NCI-H2196 (cell line): ENCODE data around the gene INSC.

Source experiments
- DNase-seq: peaks from one replicate; lab custom pipeline; 2025; ENCODE audit not compliant: unreplicated experiment; lab: John Stamatoyannopoulos, UW

Gene INSC

DNA sequence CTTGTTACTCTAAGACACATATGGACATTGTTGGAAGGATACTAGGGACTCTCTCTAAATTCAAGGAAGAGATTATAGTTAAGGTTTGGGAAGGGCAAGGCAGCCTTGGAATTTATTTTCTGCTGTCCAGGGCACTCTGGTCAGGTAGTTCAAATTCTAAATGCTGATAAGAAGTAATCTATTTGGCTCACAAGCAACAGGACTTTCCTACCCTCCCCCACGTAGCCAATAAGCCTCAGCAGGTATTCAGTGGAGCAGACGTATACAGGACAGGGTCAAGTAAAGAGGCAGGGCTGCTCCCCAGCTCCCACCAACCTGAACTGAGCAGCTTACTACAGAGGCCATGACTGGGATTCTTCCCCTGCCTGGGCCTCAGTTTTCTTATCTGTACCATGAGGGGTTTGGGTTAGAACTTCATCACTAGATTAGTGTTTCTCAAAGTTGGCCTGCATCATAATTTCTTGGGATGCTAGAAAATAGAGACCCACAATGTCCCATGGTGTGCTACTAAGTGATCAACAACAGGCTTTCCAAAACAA, 6.1 kb upstream of the INSC start:
- no peak for DNase-seq

DNA sequence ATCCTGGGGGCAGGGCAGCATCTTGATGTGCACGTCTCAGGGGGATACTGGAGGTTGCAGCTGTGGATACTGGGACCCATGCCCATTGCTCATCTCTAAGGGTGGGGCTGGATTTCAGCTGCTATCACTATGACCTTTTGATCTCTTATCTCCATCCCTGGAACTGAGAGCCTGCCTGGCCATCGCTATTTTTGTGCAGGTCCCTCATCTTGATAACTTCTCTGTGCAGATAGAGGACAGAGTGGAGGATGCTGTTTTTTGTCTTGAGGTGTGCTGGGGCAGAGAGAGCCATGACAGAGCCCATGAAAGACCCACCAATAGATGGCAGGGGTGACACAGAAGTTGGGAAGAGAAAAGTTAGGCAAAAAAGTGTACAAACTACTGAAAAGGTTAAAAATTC, 5.1 kb upstream of the INSC start:
- no peak for DNase-seq

DNA sequence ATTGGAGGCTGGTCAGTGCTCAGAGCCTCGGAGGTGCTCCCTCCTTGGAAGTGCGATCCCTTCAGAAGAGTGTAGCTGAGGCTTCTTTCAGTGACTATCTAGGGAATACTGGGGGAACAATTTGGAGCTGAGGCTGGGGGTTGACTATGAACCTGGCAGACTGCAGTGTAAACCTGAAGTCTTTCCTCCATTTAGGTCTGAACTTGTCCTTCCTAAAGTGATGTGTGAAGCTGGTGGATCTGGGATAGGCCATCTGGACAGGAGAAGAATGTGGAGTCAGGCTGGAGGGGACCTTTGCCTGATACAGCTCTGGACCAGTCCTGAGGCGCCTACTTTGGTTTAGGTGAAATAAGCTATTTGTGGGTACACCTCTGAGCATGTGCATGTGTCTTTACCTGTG, 3.5 kb upstream of the INSC start:
- DNase-seq: no peak

DNA sequence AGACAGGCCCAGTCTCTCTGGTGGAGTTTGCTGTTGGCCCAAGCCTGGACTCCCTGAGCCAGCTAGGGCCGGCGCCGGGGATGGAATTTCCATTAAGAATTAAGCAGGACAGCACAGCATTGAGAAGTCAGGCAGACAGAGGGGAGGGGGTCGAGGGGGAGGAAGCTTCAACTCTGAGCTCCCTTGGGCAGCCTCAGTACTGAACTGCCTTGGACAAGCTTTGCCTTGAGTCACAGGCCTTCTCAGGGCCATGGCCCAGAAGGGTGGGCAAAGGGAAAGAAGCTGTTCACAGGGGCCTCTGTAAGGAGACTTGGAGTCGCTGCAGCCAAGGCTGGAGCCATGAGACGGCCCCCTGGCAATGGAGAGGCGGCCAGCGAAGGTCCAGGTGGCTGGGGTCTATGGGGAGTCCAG, 2.6 kb upstream of the INSC start:
- DNase-seq: no peak

DNA sequence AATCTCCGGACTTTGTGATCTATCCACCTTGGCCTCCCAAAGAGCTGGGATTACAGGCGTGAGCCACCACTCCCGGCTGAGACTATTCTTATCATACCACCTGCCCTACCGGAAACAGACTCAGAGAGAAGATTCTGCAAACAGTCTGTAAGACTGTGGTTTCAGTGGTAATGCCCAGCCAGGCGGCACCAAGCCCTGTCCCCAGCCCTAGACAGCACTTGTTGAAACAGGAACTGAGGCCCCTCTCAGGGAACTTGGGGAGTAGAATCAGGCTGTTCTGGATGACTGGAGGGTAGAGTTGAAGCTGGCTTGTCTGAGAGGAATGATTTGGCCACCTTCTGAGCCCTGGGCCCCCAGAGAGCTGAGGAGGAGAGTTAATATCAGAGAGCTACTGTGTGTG, 1.3 kb upstream of the INSC start:
- no peak for DNase-seq

DNA sequence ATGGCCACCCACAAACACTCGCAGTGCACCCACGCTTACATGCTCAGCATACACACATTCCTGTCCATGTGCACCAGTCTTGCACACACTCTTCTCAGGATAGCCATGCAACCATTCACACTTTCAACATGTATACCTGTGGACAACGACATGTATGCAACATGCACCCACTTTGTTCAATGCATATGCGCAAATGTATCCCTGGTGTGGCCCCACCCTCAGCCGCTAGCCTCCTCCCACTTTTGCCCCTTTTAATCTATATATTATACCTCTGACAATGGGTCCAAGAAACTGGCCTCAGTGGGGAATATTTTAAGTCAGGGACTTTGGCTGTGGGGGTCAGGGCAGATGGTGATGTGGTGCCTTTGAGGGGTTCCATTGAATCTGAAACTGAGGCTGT, 963 bp downstream of the INSC start:
- DNase-seq: no peak

DNA sequence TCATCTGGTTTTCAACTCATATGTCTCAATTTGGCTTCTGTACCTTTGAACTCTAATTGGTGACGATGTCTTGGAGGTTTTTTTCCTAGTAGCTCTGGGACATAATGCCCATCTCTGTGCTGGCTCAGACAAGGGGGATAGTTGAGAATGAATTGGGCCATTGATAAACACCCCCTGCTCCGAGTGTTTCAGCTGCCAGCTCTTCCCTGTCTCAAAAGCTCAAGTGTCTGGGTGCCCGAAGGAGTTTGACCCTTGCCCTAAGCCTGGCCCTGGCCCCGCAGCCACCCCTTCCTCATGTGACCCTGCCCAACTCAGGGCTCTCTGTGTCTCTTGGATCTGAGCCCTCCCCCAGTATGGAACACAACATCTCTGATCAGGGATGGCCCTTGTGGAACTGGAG, 3.0 kb downstream of the INSC start:
- no peak for DNase-seq

DNA sequence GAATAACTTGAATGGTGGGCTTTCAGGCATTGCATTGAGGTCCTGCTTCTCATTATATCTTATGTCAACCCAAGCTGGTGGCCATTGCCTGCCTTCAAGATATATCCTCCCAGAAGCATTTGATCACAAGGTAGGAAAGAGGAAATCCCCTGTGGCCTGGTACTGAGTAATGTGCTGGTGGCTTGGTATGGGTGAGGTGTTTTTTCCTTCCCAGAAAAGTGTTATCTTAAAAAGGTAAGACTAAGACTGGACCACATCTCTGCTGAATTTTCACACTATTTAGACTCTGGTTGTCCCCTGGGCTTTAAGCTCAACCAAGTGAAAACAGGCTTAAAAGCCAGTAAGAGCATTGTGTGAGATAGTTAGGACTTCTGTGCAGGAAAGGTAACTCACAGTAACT, 3.7 kb downstream of the INSC start:
- DNase-seq: no peak

DNA sequence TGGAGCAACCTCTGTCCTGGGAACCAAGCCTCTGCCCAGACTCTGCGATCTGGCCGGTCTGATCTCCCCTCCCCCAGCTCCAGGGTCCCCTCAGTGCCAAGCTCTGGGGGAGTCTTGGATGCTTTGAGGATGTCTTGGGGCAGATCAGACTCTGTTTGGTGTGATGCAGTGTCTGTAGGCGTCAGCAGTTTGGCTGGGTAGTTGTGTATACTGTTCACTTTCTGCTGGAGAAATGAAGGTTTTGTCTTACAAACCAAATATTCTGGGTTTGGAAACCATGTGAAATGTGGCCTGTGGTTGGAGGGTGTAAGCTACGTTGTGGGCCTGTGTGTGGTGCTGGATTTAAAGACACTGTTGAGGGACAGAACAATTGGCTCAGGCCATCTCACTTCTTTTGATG, 4.6 kb downstream of the INSC start:
- DNase-seq: no peak

DNA sequence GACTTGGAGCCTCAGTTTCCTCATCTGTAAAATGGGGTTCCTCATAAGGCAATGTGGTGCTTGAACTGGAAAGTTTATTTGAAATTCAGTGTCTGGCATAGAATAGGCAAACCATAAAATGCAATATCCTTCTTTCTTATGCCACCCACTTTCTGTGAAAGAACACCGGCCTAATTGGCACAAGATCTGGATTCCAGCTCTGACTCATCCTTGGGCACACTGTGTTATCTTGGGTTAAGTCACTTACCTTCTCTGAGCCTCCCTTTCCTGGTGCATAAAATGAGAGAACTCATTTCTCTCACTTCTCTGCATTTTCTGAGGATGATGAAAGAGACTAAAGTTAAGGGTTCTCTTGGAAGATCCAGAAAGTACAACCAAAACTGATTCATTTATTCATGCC, 5.1 kb downstream of the INSC start:
- DNase-seq: no peak

DNA sequence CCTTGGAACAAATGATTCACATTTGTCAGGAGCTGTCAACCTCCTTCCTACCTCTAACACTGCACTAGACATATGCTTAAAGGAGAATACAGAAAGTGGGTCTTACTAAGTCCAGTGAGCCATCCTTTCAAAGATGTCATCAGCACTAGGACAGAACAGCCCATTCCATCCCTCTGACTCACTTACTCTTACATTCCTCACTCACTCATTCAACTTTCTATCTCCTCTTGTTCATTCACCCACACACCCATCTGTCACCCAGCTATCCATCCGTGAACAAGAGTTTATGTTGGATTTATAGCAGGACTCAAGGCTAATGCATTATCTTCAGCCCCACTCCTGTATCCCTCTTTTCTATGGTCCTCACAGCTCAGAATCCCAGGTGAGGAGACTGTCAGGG, 9.1 kb downstream of the INSC start:
- no peak for DNase-seq

DNA sequence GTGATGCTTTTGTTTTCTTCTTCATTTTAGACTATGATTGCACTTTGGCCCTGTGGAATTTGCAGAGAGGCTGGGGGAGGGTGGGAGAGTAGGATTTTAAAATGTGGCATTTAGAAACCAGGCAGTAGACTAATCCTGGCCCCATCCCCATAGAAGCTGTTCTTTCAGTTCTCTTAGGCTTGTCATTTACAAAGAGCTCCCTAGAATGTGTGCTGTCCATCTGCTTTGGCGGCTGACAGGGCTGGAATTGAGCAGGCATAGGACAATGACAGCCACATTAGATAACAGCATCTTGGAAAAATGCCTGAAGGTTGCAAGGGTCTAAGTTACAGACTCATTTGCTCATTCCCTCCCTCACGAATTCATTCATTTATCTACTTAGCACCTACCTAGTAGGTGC, 9.8 kb downstream of the INSC start:
- no peak for DNase-seq

DNA sequence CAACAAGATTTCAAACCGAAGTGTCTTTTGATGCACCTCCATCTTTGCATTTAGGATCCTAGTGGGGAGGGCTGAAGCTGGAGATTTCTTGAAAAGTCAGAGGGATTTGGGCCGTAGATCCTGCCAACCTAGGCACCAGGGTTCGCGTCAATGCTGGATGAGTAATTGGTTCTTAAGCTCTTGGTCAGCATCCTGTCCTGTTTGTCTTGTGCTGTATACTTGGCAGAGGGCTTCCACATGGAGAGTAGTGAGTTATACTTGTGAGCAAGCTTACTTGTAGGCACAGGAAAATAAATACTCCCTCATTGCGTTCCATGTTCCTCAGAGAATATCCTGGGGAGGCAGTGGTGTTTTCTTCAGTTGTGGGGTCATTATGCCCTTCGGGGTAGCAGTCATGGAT, 12.6 kb downstream of the INSC start:
- no peak for DNase-seq

DNA sequence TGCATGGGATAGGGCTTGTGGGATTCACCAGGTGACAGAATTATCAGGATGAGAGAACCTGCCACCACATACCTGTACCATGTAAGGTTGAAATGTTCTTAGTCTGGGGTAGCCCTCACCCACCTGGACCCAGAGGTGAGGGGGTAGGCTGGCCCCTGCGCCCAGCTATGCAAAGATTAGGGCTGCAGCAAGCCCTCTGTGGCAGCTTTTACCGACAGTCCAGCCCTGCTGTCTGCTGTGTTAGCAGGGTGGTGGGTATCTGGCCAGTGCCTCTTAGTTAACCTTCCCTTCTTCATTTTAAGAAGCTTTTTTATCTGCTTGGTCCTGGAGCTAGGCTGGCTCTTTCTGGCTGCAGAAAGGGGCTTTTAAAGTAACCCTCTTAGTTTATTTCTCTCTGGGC, 13.9 kb downstream of the INSC start:
- DNase-seq: no peak

DNA sequence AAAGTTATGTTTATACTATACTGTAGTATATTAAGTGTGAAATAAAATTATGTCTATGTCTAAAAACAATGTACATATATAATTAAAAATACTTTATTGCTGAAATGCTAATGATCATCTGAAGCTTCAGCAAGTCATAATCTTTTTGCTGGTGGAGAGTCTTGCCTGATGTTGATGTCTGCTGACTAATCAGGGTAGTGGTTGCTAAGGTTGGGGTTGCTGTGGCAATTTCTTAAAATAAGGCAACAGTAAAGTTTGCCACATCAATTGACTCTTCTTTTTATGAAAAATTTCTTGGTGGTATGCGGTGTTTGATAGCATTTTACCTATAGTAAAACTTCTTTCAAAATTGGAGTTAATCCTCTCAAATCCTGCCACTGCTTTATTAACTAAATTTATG, 21.4 kb downstream of the INSC start:
- DNase-seq: no peak

DNA sequence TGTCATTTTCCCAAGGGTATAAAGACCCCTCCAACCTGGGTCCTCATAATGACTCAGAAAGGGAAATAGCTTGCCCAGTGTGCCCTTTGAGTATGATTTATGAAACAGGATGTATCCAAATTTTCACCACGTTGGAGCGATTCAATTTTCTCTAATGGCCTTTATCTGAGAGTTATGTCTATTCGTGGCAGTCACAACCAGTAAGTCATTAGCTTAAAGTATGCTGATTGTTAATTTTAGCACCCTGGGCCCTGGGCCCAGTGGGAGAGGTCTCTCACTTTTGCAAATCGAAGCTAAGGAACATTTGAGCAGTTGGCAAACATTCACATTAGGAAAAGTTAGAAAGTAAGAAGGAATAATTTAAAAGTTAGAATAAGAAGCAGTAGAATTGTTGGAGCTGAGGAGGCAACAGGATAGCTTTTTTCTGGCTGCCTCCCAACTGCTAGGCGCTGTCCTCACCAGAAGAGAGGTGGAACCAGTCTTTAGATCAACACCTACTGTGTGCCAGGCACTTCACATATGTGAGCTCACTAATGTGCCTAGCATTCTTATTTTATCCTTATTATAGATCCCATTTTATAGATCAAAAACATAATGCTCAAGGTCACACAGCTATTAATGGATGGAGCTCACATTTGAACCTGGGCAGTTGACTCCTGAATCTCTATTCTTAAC, 24.5 kb downstream of the INSC start:
- no peak for DNase-seq

DNA sequence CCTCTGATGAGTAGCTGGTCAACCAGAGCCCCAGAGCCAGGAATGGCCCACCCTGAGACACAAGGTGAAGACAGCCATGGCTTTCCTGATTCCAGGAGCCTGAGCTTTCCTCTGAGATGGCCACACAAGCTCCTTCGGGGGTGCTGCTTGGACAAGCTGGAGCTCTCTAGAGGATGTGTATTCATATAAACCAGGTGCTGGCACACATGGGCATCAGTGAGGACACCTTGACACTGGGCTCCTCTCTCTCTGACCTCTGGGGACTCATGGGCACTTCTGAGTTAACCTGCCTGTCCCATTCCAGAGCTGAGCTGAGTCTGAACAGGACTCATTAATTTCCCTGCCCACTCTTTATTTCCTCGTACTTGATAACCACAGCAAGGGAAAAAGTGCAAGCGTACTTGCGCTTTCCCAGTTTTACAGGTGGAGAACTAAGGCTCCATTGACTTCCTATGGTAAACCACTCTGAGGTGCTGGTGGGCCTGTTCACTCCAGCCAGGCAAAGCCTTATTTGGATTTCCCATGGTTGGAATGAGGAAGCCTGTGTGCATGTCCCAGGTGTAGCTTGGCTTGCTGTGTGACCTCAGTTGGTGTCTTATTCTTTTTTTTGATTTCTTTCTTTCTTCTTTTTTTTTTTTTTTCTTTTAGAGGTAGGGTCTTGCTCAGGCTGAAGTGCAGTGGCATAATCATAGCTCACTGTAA, 25.4 kb downstream of the INSC start:
- DNase-seq: no peak

DNA sequence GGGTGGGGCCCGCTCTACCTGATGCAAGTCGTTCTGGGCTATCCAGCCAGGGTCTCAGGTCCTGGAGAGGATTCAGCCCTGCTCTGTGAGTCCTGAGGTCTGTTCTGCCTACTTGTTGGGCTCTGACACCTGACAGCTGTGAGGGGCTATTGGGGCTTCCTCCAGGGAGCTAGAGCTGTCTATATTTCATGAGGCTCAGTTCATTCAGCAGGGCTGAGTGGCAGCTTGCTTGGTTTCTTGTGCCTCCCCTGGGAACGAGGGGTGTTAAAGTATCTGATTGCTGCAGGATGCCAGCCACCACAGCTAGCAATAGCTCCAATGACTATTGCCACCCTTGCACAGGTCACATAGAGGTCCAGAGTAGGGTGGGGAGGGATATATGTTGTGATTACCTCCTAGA, 26.7 kb downstream of the INSC start:
- no peak for DNase-seq

DNA sequence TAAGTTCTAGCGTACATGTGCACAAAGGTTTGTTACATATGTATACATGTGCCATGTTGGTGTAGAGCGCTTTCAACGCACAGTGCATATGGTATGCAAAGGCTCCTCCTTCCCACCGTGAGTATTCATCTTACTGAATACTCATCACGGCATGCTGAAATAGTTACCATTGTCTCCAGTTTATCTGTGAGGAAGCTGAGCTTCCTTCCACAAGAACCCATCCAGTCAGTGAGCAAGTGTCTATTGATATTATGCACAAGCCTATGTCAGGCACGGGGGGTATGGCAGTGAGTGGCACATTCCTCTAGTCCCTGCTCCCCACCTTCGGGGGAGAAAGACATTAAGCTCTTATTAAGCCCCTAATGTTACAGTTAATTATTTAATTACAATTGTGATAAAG, 28.1 kb downstream of the INSC start:
- no peak for DNase-seq

DNA sequence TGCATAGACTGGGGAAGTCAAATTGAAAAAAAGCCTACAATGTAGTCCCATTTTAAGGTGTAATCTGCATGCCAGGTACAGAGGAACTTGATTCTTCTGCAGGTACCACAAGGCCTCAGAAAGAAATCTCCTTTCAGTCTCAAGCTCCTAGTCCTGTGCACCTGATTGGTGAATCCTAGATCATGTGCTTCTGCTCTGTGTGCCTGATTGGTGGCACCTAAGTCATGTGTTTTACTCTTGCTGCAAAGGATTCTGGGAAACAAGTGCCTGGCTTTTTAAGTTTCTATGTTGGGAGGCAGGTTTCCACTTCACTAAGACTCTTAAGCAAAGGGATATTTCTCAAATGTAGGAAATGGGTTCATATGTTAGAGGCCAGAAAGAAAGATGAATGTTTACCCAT, 29.1 kb downstream of the INSC start:
- no peak for DNase-seq

DNA sequence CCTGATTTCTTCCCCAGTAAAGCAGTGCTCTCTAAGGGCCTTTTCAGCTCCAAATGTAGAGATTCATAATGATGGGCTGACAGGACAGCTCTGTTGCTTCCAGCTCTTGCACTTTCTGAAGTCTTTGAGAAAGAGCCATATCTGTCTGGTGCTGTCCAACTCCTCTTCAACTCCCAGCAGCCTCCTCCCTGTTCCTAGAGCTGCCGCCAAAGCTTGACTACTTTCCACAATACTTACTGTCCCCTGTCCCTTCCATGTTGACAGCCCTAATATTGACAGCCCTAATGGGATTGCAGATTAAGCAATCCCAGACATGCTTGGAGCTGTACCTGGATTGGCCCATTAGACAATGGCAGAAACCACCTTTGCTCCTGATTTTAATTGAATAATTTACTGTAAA, 29.6 kb downstream of the INSC start:
- DNase-seq: no peak

DNA sequence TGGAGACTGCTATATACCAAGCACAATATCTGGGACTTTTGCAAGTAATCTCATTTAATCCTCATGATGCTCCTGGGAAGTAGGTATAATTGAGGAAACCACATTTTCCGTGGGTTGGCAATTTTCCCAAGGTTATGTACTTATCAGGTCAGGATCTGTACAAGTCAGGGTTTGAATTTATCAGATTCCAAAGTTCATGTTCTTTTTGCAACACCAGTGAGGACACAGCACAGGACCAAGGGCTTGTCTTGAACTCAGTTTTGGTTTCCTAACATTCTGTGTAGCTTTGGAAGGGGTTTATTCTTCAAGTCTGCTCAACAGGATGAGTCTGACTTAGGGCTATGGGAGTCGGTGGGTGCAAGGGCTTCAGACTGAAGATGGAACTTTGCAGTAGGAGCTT, 30.4 kb downstream of the INSC start:
- DNase-seq: no peak

DNA sequence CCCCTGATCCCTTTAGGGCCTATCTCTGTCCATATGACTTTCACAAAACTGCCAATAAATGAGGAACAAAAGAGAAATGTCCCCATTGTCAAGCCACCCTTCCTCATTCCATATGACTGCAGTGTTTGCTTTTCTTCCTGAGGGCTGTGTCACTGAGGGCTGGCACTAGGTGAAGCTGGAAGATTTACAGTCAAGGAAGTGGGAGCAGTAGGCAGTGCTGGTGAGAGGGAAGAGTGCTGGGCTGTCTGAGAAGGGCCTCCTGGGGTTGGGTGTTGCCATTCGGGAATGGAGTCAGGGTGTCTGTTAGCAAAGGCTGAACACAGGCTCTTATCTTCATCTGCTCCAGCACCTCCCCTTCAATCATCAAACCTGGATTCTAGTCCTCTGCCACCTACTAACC, 30.9 kb downstream of the INSC start:
- no peak for DNase-seq
